Cerebellar nuclear complex (tissue), 1 donor: ENCODE data around the gene EFNA5.
"Not testable (repeated sequence)": the region's sequence is repeated elsewhere in the genome, so short reads cannot be mapped to it uniquely, and the experiment has no call there.

Experiments
- DNase-seq, 2 experiments: peaks; one replicate each; lab custom pipeline; 2025; lab: John Stamatoyannopoulos, UW

The EFNA5 gene

GRCh38 chr5:107457881-107458280 lies 212.9 kb downstream of the EFNA5 start:
- no peak for DNase-seq

DNA sequence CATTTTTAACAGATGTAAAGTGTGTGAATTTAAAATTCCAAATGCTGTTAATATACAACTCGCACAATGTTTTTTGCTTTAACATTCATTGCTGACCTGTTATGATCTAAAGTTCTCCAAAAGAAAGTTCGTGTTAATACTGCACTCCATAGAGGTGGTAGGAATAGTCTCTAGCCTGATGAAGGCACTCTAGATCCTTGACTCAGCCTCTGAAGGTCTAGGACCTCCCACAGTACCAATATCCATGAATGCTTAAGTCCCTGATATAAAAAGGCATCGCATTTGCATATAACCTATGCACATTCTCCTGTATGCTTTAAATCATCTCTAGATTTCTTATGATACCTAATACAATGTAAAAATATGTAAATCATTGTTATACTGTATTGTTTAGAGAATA lies 213.6 kb downstream of the EFNA5 start:
- DNase-seq: no peak

DNA sequence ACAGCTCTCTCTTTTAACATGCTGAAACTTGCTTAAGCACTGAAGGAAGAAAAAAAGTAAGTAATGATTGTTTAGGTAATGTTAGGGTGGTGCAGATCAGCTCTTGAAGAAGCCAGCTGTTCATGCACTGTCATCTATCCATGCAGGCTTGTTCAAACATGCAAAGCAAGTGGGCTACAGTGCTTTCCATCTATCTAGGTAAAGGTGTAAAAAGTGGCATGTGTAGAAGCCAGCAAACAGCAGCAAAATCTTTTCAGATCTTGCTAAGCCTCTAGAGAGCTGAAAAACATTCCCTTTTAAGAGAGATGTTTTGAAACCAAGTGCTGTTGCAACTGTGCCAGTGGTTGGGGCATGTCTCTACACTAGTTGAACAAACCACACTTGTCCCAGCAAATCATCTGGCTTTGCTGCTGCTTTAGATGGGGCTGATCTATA lies 214.4 kb downstream of the EFNA5 start:
- DNase-seq: no peak

DNA sequence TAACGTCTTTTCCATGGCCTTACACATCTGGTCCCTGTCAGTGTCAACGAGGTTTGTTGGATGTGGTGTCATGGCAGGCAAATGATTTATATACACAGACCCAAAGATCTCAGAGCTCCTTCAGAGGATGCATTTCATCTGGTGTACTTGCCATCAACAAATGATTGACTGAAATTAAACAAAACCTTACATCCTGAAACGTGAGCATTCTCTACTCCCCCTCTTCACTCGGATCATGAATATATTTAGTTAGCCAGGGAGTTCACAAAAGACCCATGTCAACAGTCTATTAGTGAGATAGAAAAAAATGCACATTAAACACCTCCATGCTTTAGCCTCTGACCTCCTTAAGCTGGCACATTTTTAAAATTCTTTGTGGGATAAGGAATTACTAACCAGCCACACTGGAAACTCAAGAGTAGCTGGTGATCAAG lies 215.6 kb downstream of the EFNA5 start:
- no peak for DNase-seq

GRCh38 chr5:107451827-107452226 lies 218.9 kb downstream of the EFNA5 start:
- DNase-seq: not testable (repeated sequence)

- DNase-seq: no peak
Measured at GRCh38 chr5:107451028-107451427, 219.7 kb downstream of the EFNA5 start.

DNA sequence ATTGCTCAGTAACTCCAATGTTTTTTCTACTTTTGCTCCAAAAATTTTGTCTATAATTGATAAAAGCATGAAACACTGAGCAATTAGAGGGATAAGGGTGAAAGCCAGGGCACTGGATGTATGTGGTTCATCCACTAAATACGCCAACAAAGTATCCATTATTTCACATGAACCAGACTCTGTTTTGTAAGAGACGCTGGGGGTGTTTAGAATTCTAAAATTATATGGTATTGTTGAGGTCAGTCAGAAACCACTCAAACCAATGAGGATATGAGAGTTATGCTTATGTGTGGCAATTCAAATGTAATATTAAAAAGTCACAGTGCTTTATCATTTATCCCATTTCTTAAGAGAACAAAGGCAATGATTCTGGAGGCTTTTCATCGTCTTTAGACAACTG lies 220.2 kb downstream of the EFNA5 start:
- no peak for DNase-seq

DNA sequence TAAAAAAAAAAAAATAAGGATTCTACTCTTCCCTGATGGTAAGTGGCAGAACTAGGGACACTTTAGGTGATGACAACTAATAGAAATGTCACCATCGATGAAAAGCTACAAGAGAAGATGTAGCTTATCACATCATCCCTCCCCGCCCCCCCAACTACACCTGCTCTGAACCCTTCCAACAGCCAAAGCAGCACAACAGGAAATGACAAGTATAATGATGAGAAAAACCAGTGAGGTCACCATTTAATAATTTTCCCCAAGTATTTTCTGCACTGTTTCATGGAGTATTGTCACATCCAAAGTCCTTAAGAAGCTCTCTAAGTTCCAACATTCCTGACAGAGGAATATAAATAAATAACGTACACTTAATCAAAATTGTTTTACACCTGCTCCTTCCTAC lies 221.4 kb downstream of the EFNA5 start:
- no peak for DNase-seq

- DNase-seq: no peak
Measured at GRCh38 chr5:107447587-107447986, 223.2 kb downstream of the EFNA5 start.

GRCh38 chr5:107446972-107447371 lies 223.8 kb downstream of the EFNA5 start:
- DNase-seq: no peak

DNA sequence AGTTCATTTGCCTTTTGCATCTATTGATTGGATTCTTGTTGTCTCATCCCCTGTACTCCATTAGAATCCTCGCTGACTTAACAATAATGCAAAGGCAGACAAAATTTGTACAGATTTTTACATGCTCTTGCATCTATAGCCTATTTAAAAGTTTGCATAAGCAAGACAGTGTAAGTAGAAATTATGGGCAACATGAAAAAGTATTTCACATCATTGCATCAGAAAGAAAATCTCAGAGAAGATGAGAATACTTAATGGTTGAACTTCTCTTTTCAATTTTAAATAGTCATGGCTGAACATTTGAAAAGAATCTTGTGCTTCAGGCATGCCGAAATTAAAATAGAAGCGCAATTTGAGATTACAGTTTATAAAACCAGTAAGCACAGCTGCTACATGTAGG lies 226.4 kb downstream of the EFNA5 start:
- DNase-seq: no peak

GRCh38 chr5:107443897-107444296 lies 226.8 kb downstream of the EFNA5 start:
- DNase-seq: no peak

- no peak for DNase-seq
Measured at GRCh38 chr5:107442452-107442851, 228.3 kb downstream of the EFNA5 start.

DNA sequence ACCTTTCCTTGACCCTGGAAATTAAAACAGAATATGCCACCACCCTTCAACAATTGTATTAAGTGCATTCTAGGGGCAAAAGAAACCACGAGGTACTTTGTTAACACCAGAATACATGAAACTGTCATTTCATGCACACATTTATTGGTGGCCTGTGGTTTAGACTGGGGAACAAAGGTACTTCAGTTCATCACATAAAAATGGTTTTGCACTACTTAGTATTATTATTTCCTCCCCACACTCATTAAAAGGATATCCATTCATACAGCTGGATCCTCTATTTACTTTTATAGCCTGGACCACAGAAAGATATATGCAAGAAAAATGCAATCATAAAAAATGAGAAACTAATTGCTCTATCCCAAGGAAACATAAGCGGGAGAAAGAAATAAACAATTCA lies 230.9 kb downstream of the EFNA5 start:
- no peak for DNase-seq

DNA sequence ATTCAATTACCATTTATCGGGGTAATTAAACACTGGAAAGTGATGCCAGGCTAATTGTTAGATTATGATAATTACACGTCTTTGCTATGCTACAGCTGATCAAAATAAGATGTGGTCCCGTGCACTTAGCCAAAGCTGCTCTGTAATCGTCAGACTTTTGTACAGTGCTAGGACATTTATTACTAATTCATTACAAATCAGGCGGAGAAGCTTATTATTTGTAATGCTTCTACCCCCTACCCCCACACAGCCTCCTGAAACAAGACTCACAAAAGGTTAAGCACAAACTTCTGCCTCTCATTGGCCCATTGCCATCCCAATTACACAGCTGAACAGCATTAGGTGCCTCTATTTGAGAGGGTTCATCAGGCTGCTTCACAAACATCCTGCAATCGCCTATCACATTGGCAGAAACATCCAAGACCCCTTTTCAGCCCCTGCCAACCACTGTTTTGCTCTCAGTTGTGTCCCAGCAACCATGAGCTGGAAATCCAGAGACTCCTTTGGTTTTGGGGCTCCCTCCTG lies 232.7 kb downstream of the EFNA5 start:
- no peak for DNase-seq

DNA sequence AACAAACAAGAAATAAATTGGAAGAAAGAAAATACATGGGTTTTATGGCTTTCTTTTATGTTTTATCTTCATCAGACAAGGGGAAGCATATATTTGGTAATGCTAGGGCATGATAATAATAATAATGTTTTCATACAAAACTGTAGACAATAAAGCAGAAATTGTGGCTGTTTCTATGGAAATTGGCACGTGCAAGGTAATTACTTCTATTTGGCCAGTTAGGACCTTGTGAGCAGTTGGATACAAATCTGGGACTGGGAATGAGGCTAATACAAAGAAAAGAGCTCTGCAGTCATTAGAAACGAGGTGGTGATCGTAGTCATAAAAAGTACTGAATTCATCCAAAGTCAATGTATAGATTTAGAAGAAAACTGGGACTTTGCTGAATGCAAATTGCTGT lies 233.6 kb downstream of the EFNA5 start:
- DNase-seq: no peak

DNA sequence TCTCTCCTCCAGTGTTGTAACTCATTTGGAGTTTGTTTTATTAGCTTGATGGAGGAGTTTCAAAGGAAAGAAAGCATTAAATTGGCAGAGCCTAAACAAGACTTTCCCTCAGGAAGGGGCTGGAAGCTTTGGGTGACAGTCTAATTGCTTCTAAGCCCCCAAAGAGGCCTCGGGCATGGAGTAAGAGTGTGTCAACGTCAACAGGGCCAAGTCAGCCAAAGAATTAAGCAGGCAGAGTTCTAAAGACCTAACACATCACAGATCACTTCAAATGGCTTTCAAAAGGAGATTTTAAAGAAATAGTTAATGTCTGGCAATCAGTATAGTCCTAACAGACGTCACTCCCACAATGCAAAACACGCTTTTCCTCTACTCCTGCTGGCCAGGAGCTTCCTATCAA lies 234.5 kb downstream of the EFNA5 start:
- DNase-seq: no peak

DNA sequence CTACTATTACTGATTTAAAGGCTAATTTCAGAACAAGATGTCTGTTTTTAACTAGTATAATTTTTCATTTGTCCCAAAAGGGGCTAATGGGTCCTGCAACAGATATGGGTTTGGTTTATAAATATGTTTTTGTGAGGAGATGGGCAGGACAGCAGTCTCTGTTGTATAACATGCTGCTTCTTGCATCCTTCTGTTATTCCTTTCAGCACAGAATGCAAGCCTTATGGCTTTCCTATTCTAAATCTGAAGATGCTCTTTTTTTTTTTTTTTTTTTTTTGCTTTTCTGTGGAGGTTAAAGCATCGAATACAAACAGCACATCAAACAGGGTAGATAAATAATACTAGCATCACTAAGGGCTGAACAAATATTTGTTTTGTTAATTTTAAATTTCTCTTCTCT lies 235.7 kb downstream of the EFNA5 start:
- DNase-seq: no peak

DNA sequence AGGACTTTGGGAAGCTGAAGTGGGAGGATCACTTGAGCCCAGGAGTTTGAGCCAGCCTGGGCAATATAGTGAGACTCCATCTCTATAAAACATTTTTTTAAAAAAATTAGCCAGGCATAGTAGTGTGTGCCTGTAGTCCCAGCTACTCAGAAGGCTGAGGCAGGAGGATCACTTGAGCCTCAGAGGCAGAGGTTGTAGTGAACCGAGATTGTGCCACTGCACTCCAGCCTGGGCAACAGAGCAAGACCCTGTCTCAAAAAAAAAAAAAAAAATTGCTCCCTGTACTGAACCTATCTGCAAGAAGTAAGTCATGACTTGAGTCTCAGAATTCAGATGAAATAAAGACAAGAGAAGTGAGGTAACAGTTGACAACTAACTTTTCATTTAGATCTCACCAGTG lies 237.1 kb downstream of the EFNA5 start:
- not testable (repeated sequence) for DNase-seq

GRCh38 chr5:107431998-107432397 lies 238.7 kb downstream of the EFNA5 start:
- DNase-seq: no peak

DNA sequence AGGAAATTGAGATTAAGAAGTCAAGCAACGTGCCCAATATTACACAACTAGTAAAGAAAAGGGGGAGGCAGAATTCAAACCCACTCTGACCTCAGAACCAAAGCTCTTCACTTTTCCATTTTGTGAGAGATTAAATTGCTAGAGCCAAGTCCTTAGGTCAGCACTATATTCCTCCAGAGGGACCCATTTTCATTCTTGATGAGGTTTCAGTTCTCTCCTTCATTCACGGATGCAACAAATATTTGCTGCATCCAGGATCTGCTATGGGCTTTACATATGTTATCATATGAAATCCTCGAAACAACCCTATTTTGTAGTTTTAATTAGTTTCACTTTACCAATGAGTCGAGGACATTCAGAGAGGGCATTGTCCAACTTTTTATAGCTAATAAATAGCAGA lies 239.2 kb downstream of the EFNA5 start:
- DNase-seq: no peak

GRCh38 chr5:107430071-107430625 lies 240.6 kb downstream of the EFNA5 start:
- DNase-seq: no peak

- no peak for DNase-seq
Measured at GRCh38 chr5:107428303-107428813, 242.4 kb downstream of the EFNA5 start.

DNA sequence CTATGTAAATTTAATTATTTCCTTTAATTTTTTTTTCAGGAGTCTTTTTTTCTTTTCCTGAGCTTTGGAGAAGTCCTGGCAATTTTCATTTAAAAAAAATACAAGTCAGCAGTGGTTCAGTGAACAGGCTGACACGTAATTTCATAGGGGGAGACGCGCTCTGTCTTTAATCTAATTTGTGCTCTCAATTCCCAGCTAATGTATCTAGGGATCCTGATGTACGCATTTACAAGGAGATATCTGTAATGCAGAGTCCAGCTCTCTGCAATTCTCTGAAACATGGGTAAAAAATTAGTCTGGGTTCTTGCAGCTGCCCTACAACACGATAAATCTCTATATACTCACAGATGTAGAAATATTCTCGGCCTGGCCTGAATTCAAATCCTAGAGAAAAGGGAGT lies 243.9 kb downstream of the EFNA5 start:
- no peak for DNase-seq
